GM18873 (cell line): ENCODE results near the gene CELA2B.

Source experiments
- ATAC-seq: cut with Tn5 transposase; IDR thresholded peaks from one replicate; pipeline ENCODE4 v1.9.1; 2021; ENCODE audit warnings: mild to moderate bottlenecking, moderate library complexity, moderate number of reproducible peaks; ENCODE audit not compliant: unreplicated experiment, low FRiP score

Gene CELA2B

GRCh38 chr1:15523104-15524020 is 47.5 kb downstream of the CELA2B start:
- no peak for ATAC-seq

- ATAC-seq, result no peak
Measured at GRCh38 chr1:15524021-15524282, 48.0 kb downstream of the CELA2B start, which contains the start of gene CASP9. TSS of gene CASP9 (minus strand) at chr1:15524215. CDS start at chr1:15524200, 15 bp downstream.

GRCh38 chr1:15524283-15525049 is 48.6 kb downstream of the CELA2B start:
- peak; percentile 28 for ATAC-seq

- no peak for ATAC-seq
Measured at GRCh38 chr1:15525050-15526020, 49.4 kb downstream of the CELA2B start.

- no peak for ATAC-seq
Measured at GRCh38 chr1:15526021-15526489, 50.2 kb downstream of the CELA2B start.

- peak; percentile 71 for ATAC-seq
Measured at GRCh38 chr1:15526490-15527339, 50.8 kb downstream of the CELA2B start, which contains the start of gene DNAJC16. TSS of gene DNAJC16 (plus strand) at chr1:15526848. CDS start at chr1:15529106, 2,258 bp downstream.

- no peak for ATAC-seq
Measured at GRCh38 chr1:15531003-15531402, 55.1 kb downstream of the CELA2B start.

GRCh38 chr1:15531682-15532081 is 55.8 kb downstream of the CELA2B start:
- no peak for ATAC-seq

- ATAC-seq, result no peak
Measured at GRCh38 chr1:15538771-15539170, 62.9 kb downstream of the CELA2B start.

GRCh38 chr1:15540186-15540585 is 64.3 kb downstream of the CELA2B start:
- no peak for ATAC-seq
